Subcutaneous adipose tissue (tissue), 4 donors: ENCODE results near the gene KLC1. TPM values are rescaled to one million over a fixed set of nuclear protein-coding genes. Genes with fewer than 3 reads are reported as not detected.

Experiments
- CTCF ChIP-seq: fragments of 450-650 bp; IDR thresholded peaks from one replicate; pipeline ENCODE4 v1.5.1; 2016; ENCODE audit warnings: low read depth, mild to moderate bottlenecking, control low read depth, antibody characterized with exemption, moderate library complexity
- total RNA-seq, 4 donors: library from RNA; depleted of rRNA; stranded (reverse); fragments of >200 nt; gene quantifications; one replicate each; pipeline ENCODE4 v1.1.0, GENCODE V29; 2016

The KLC1 gene
- total RNA-seq, 4 donors from 2014 or later, result 186 to 347 (median 291) TPM

- no peak for TF ChIP-seq CTCF
Measured at GRCh38 chr14:103702095-103702494, 73.1 kb downstream of the KLC1 start.

DNA sequence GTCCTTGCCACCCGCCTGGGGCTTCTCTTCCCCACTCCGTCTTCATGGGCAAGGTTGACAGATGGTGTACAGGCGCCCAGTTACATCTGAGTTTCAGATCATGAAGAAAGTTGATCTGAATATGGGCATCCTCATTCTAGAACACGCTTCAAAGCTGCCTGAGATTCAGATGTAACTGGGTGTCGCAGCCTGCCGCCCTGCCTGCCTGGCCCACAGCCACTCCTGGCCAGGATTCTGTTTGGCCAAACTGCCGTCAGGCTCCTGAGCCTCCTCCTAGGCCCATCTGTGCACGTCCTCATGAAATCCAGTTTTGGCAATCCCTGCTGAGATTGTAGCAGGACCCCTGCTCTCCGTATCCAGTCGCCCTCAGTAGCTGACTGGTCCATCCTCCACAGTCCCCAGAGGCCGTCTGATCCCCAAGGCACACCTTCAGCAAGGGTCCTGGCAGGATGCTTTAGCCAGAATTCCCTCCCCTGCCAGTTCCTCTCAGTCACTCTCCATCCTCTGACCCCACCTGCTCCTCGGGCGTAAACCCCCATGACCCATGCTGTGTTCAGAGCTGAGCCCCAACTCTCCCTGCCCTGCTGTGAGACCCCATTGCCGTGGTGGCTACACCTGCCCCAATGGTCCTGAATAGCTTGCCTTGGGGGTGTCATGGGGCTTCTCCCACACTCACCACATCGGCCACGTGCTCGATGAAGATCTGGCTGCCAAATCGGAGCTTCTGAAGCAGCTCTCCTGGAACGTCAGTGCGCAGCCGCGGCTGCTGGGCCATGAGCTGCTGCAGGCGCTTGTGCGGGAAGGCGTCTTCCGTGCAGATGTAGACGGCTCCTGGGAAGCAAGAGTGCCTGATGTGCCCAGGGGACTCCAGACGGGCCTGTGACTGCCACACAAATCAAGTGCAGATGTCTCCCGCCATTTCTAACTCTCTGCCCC lies 73.8 kb downstream of the KLC1 start:
- no peak for TF ChIP-seq CTCF

GRCh38 chr14:103703433-103704385 lies 74.7 kb downstream of the KLC1 start:
- TF ChIP-seq CTCF, result no peak

DNA sequence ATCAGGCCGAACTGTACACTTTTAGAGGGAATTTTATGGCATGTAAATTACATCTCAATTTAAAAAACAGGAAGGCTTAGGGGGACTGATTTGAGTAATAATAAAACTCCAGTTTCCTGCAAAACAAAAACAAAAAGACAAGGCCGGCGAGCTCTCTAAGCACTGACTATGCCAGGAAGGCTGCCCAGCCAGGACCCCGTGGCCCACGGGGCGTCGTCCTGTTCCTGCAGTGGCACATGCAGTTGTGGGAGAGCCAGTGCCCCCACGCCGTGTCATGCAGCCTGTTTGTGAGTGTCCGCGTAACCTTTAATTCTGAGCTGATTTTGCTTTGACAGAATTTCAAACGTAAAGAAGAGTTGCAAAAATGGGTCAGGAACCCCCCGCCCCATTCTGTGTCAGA lies 75.7 kb downstream of the KLC1 start:
- TF ChIP-seq CTCF, result no peak

GRCh38 chr14:103705118-103705503 lies 76.1 kb downstream of the KLC1 start:
- no peak for TF ChIP-seq CTCF

- no peak for TF ChIP-seq CTCF
Measured at GRCh38 chr14:103705504-103706284, 76.7 kb downstream of the KLC1 start.
